AML-193 (cell line): ENCODE results near the gene TIFAB.

Source experiments
- DNase-seq, 2 experiments: peaks; one replicate each; lab custom pipeline; 2025; lab: John Stamatoyannopoulos, UW

TIFAB gene

GRCh38 chr5:135458356-135458755 is 6.2 kb upstream of the TIFAB start:
- no peak for DNase-seq

GRCh38 chr5:135457424-135458071 is 5.4 kb upstream of the TIFAB start:
- peak; percentile 42 to 43 for DNase-seq

GRCh38 chr5:135456238-135457099 is 4.3 kb upstream of the TIFAB start:
- no peak for DNase-seq

- DNase-seq: no peak
Observed at GRCh38 chr5:135455876-135456237, 3.7 kb upstream of the TIFAB start.

- DNase-seq: no peak
Observed at GRCh38 chr5:135454946-135455345, 2.8 kb upstream of the TIFAB start.

GRCh38 chr5:135453613-135454012 is 1.5 kb upstream of the TIFAB start:
- DNase-seq: no peak

GRCh38 chr5:135451581-135452320 is 400 bp downstream of the TIFAB start:
- DNase-seq: no peak

GRCh38 chr5:135450952-135451351 is 1.2 kb downstream of the TIFAB start:
- DNase-seq: no peak

GRCh38 chr5:135450336-135450735 is 1.8 kb downstream of the TIFAB start:
- no peak for DNase-seq

GRCh38 chr5:135449644-135450043 is 2.5 kb downstream of the TIFAB start:
- no peak for DNase-seq

- DNase-seq: no peak
Observed at GRCh38 chr5:135448791-135449507, 3.2 kb downstream of the TIFAB start.

- no peak for DNase-seq
Observed at GRCh38 chr5:135448071-135448739, 3.9 kb downstream of the TIFAB start.

- DNase-seq: no peak
Observed at GRCh38 chr5:135447298-135447929, 4.7 kb downstream of the TIFAB start, which contains the start of gene DCANP1. TSS of gene DCANP1 (minus strand) at chr5:135447348. CDS start at chr5:135447108, 240 bp downstream.

- no peak for DNase-seq
Observed at GRCh38 chr5:135446615-135447014, 5.5 kb downstream of the TIFAB start.

- no peak for DNase-seq
Observed at GRCh38 chr5:135446206-135446605, 5.9 kb downstream of the TIFAB start.

GRCh38 chr5:135445306-135445985 is 6.7 kb downstream of the TIFAB start:
- DNase-seq: no peak

GRCh38 chr5:135444881-135445280 is 7.3 kb downstream of the TIFAB start:
- DNase-seq: no peak

- DNase-seq: no peak
Observed at GRCh38 chr5:135444360-135444759, 7.8 kb downstream of the TIFAB start.

- DNase-seq: no peak
Observed at GRCh38 chr5:135443161-135443960, 8.8 kb downstream of the TIFAB start.
